Activated B cell treated with CpG ODN at 0.5 μM for 24 hours (primary cell): ENCODE results near the gene CCR2. TPM values are rescaled to one million over a fixed set of nuclear protein-coding genes. Genes with fewer than 3 reads are reported as not detected.

Experiments
- ATAC-seq: fragments of 200-7000 bp; cut with Tn5 transposase; one replicate; pipeline ENCODE4 v1.10.0; 2021; ENCODE audit warnings: low read depth, mild to moderate bottlenecking, moderate library complexity
- CTCF ChIA-PET: fragments of 350-600 bp; sonication (Branson Sonifier 250); formaldehyde crosslinking; loops from one replicate; lab custom pipeline; 2021; ENCODE audit warnings: antibody characterized with exemption; lab: Charles Lee
- POLR2A ChIA-PET: fragments of 350-600 bp; sonication (Branson Sonifier 250); formaldehyde crosslinking; loops from one replicate; lab custom pipeline; 2021; ENCODE audit warnings: antibody characterized with exemption; lab: Charles Lee
- DNase-seq: peaks from one replicate; pipeline ENCODE4 v3.0.0; 2022
- H3K27ac Mint-ChIP-seq: one replicate; pipeline ENCODE4 v1.8.0; 2020; ENCODE audit warnings: mixed read lengths
- H3K27me3 Mint-ChIP-seq: one replicate; pipeline ENCODE4 v1.8.0; 2021; ENCODE audit warnings: mixed read lengths
- H3K36me3 Mint-ChIP-seq: one replicate; pipeline ENCODE4 v1.8.0; 2021; ENCODE audit warnings: low read depth, mixed read lengths
- H3K4me1 Mint-ChIP-seq: one replicate; pipeline ENCODE4 v1.8.0; 2021; ENCODE audit warnings: mixed read lengths
- H3K4me3 Mint-ChIP-seq: one replicate; pipeline ENCODE4 v1.8.0; 2020; ENCODE audit warnings: mild to moderate bottlenecking, mixed read lengths
- H3K9me3 Mint-ChIP-seq: one replicate; pipeline ENCODE4 v1.8.0; 2020; ENCODE audit warnings: mixed read lengths
- intact Hi-C: fragments of 100-400 bp; cut with micrococcal nuclease; formaldehyde crosslinking; loops from one replicate; pipeline ENCODE4 v1.15.1; 2024
- total RNA-seq: library from RNA; stranded (reverse); gene quantifications from 2 replicates; pipeline ENCODE4 v1.2.3, GENCODE V29; 2022
- TF ChIP-seq, protein P1 (sequence below): fragments of 200-600 bp; IDR thresholded peaks from one replicate; pipeline ENCODE4 v1.8.0; 2022; ENCODE audit warnings: antibody characterized with exemption, mild to moderate bottlenecking

Gene CCR2
- total RNA-seq, 1 donor from 2014 or later, result 0.16 TPM

- H3K4me1 Mint-ChIP-seq, result peaks cover 61% of the 10 kb centered on the region
- CTCF ChIA-PET, result interaction anchor here (0.8 kb wide), 1 partner anchor 104 kb away, joined by 3 read pairs; no protein-coding TSS in a partner anchor
- H3K27me3 Mint-ChIP-seq, result no peaks in the 10 kb centered on the region
Measured at GRCh38 chr3:46380471-46381221, 26.7 kb downstream of the CCR2 start.

GRCh38 chr3:46381625-46382024, 27.7 kb downstream of the CCR2 start:
- ChIA-PET POLR2A (no interaction called here), CTCF (interaction anchor here (1.0 kb wide), 1 partner anchor 297 kb away, joined by 3 read pairs; no protein-coding TSS in a partner anchor)
- TF ChIP-seq, protein P1, sequence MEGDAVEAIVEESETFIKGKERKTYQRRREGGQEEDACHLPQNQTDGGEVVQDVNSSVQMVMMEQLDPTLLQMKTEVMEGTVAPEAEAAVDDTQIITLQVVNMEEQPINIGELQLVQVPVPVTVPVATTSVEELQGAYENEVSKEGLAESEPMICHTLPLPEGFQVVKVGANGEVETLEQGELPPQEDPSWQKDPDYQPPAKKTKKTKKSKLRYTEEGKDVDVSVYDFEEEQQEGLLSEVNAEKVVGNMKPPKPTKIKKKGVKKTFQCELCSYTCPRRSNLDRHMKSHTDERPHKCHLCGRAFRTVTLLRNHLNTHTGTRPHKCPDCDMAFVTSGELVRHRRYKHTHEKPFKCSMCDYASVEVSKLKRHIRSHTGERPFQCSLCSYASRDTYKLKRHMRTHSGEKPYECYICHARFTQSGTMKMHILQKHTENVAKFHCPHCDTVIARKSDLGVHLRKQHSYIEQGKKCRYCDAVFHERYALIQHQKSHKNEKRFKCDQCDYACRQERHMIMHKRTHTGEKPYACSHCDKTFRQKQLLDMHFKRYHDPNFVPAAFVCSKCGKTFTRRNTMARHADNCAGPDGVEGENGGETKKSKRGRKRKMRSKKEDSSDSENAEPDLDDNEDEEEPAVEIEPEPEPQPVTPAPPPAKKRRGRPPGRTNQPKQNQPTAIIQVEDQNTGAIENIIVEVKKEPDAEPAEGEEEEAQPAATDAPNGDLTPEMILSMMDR, result no peak
- Mint-ChIP-seq H3K36me3 (no peaks in the 10 kb centered on the region), H3K4me3 (no peak overlapping the region), H3K27ac (no peak overlapping the region), H3K9me3 (no peaks in the 10 kb centered on the region), H3K4me1 (peaks cover 64% of the 10 kb centered on the region), H3K27me3 (no peaks in the 10 kb centered on the region)
- intact Hi-C loops, result loop anchor here (2.0 to 5.0 kb wide), 3 partner anchors 25 to 176 kb away; partner anchors contain the start of genes CCR5AS and CCRL2
- DNase-seq, result no peak
- no peak for ATAC-seq

More at GRCh38 chr3:46380471-46381221, 26.7 kb downstream of the CCR2 start:
- H3K27ac Mint-ChIP-seq, result peak overlapping the region; percentile 62
- DNase-seq, result no peak
- H3K36me3 Mint-ChIP-seq, result no peaks in the 10 kb centered on the region
- intact Hi-C loops, result loop anchor here (5.0 kb wide), 2 partner anchors 62 to 177 kb away; no protein-coding TSS in a partner anchor
- no peaks in the 10 kb centered on the region for H3K9me3 Mint-ChIP-seq
- POLR2A ChIA-PET, result no interaction called here
- peak overlapping the region; percentile 47 for H3K4me3 Mint-ChIP-seq
- ATAC-seq, result no peak
- TF ChIP-seq, protein P1, result no peak

DNA sequence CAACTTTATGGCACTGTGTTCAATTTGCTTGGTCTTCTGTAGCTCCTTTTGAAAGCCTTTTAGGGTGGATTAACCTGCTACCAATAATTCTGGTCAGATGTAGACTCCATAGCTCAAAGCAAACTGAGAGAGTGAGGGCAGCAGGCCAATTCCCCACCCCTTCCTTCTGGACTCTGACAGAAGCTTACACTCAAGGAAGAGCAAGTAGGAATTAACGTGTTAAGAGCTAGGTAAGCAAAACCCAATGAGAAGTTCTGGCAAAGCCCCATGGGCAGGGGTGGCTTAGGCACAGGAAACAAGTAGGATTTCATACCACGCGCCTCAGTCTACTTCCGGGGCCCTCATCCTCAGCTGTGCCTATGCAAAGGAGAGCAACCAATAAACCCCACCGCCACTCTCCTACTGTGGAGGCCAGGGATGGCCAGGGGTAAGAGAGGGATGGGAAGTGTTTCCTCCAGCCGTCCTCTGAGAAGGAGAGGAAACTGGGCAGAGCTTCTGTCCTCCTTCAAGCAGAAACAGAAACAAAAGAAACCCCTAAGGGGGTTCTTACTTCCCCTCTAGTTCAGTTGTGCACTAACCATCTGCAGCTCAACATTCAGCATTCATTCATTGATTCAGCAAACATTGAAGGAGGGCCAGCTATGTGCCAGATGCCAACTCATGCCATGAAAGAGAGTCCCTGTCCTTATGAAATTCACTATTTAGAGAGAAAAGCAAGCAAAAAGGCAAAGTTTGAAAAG, 29.5 kb downstream of the CCR2 start:
- Mint-ChIP-seq H3K4me3 (peak overlapping the region; percentile 69), H3K36me3 (no peaks in the 10 kb centered on the region), H3K27ac (peak overlapping the region; percentile 92), H3K27me3 (no peaks in the 10 kb centered on the region), H3K4me1 (peaks cover 59% of the 10 kb centered on the region), H3K9me3 (no peaks in the 10 kb centered on the region)
- CTCF ChIA-PET, result interaction anchor here (0.8 to 2.3 kb wide), 8 partner anchors 9 to 694 kb away, joined by 3 to 24 read pairs (median 4); partner anchors contain the start of genes CCR5, CCR5AS, CCRL2 and SACM1L
- no peak for DNase-seq
- intact Hi-C loops, result loop anchor here (1.0 to 5.0 kb wide), 4 partner anchors 11 to 174 kb away; partner anchors contain the start of genes CCR5AS and CCRL2
- TF ChIP-seq, protein P1, result no peak
- ATAC-seq, result peak; percentile 85
- POLR2A ChIA-PET, result interaction anchor here (1.0 to 1.1 kb wide), 2 partner anchors 9 to 83 kb away, joined by 3 to 6 read pairs; no protein-coding TSS in a partner anchor

DNA sequence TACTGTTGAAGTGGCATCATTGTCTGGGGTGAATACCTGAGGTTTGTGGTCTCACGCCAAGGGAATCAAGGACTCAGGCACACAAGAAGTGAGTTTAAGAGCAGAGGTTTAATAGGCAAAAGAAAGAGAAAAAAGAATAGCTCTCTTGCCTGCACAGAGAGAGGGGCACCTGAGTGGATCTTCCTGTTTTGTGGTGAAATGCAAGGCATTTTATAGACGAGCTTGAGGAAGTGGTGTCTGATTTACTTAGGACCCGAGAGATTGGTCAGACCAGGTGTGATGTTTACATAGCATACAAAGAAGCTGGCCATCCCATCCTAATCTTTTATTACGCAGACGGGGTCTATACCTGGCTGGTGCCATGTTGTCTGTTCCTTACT, 30.0 kb downstream of the CCR2 start:
- intact Hi-C loops, result loop anchor here (1.0 to 5.0 kb wide), 4 partner anchors 12 to 173 kb away; partner anchors contain the start of genes CCR5AS and CCRL2
- Mint-ChIP-seq H3K4me3 (peak overlapping the region; percentile 69), H3K27ac (peak overlapping the region; percentile 92), H3K9me3 (no peaks in the 10 kb centered on the region), H3K36me3 (no peaks in the 10 kb centered on the region), H3K4me1 (peaks cover 56% of the 10 kb centered on the region), H3K27me3 (no peaks in the 10 kb centered on the region)
- DNase-seq (no peak), ATAC-seq (peak; percentile 43)
- CTCF ChIA-PET, result interaction anchor here (0.6 to 2.3 kb wide), 9 partner anchors 9 to 695 kb away, joined by 3 to 24 read pairs (median 3); partner anchors contain the start of genes CCR5, CCR5AS, CCRL2 and SACM1L
- POLR2A ChIA-PET, result interaction anchor here (1.0 to 1.1 kb wide), 2 partner anchors 9 to 83 kb away, joined by 3 to 6 read pairs; no protein-coding TSS in a partner anchor
- TF ChIP-seq, protein P1, result no peak
